Hepatic stellate cell (primary cell): ENCODE measurements around the gene CBX4.

Experiments
- DNase-seq: peaks from one replicate; pipeline ENCODE4 v3.0.0; 2011; ENCODE audit warnings: low spot score

The CBX4 gene

DNA sequence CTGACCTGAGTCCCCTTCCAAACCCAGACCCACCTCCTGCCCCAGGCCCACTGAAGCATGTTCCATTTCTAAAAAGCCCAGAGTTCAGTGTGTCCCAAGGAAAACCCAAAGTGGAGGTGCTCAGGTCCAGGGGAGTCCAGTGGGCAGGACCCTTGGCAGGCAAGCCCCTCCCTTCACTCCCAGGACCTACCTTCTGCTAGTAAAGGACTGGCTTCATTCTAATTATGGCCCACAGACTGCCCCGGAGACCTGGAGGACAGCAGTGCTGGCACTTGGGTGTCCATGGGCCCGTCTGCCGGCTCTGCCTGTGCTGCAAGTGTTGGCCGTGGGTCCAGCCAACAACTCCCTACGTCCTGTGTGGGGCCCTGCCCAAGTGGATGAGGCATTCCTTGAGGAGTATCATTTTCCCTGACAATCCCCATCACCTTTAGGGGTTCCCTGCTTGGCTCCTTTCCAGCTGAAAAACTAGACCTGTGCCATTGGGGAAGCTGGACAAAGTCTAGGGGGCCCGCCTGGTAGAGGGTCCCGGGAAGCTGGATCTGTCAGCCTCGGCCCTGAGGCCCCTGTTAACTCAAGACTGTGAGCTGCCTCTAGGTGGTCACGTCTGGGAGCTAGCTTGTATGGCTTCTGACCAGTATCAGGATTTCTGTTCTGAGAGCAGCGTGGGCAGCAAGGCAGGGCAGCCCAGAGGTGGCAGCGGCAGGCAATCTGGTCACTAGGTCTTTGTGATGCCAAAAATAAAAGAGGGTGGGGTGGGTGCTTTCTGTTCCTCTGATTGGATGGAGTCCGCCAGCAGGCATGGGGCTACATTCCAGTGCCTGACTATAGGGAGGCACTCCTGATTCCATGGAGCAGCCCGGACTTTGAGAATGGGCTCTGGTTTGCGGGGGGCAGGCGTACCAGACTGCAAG, 53.1 kb downstream of the CBX4 start:
- DNase-seq, result no peak

DNA sequence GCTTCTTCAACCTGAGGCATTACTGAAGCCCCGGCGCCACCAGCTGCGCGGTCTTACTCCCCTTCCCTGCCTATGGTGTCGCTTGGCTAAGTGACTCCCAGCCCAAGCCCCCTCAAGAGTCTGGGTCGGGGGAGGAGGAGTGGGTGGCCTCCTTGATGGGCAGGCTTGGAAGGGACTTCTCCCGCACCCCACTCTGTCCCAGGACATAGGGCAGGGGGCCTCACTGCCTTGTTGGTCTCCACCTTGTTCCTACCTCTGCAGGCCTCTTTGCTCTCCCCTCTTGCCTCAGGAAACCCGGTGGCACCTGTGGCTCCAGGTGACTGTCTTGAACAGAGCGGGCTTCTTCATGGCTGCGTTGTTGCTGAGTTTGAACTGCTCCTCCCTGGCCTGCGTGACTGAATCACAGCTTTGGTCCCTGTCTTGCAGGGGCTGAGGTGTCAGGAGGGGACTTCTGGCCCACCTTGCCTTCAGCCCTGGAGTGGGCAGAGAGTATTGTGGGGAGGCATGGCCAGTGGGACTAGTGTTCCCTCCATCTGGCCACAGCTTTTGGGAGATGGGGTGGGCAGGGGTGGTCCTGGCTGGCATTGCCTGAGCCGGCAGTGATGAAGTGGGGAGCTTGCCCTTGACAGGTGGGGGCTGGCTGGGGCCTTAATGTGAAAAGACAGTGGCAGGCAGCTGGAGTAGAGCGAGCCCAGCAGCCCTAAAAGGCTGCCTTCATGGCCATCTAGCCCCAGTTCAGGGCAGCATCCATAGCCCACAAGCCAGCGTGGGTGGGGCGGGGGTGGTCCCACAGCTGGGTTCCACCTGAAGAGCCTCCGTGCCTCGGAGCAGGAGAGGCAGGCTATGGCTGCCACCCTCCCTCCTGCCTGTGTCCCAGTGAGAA, 54.0 kb downstream of the CBX4 start:
- no peak for DNase-seq

DNA sequence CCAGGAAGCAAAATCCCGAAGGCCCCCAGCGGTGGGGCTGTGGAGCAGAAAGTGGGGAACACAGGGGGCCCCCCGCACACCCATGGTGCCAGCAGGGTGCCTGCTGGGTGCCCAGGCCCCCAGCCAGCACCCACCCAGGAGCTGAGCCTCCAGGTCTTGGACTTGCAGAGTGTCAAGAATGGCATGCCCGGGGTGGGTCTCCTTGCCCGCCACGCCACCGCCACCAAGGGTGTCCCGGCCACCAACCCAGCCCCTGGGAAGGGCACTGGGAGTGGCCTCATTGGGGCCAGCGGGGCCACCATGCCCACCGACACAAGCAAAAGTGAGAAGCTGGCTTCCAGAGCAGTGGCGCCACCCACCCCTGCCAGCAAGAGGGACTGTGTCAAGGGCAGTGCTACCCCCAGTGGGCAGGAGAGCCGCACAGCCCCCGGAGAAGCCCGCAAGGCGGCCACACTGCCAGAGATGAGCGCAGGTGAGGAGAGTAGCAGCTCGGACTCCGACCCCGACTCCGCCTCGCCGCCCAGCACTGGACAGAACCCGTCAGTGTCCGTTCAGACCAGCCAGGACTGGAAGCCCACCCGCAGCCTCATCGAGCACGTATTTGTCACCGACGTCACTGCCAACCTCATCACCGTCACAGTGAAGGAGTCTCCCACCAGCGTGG, 54.8 kb downstream of the CBX4 start:
- DNase-seq, result no peak

DNA sequence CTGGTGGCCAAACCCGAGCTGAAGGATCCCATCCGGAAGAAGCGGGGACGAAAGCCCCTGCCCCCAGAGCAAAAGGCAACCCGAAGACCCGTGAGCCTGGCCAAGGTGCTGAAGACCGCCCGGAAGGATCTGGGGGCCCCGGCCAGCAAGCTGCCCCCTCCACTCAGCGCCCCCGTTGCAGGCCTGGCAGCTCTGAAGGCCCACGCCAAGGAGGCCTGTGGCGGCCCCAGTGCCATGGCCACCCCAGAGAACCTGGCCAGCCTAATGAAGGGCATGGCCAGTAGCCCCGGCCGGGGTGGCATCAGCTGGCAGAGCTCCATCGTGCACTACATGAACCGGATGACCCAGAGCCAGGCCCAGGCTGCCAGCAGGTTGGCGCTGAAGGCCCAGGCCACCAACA, 55.3 kb downstream of the CBX4 start:
- DNase-seq, result no peak
